ENCODE results near the gene KCTD16.

Gene KCTD16

GRCh38 chr5:144167998-144168397 is 2.7 kb upstream of the KCTD16 start:
- no peak for DNase-seq

DNA sequence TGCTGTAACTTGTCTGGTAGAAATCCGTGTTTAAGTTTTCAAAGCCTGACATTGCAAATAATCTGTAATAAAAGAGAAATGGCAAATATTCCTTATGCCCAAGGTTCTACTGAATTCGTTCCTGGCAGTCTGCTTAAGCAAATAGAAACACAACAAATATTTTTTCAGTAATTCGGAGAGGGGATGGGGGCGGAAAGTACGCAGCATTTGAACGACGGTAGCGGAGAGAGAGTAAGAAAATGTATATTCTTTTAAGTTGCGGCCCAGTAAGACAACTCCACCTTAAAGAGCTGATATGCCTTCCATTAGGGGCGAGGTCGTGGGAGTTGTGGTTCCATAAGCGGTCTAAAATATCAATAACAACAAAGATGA is 783 bp upstream of the KCTD16 start:
- DNase-seq: no peak

- no peak for DNase-seq
These were observed 3.1 kb downstream of the KCTD16 start for GRCh38 chr5:144173766-144174165.

DNA sequence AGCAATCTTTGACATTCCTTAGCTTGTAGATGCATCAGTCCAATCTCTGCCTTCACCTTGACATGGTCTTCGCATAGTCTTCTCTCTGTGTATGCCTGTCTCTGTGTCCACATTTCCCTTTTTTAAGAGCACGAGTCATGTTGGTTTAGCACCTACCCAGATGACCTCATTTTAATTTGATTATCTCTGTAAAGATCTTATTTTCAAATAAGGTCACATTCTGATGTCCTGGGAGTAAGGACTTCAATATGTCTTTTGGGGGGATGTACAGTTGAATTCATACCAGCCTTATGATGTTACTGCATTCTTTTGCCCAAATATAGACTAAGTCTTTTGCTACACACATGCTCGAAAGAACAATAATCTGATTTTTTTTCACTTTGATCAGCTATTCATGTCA is 6.9 kb downstream of the KCTD16 start:
- DNase-seq: no peak

GRCh38 chr5:144179226-144179625 is 8.6 kb downstream of the KCTD16 start:
- DNase-seq: no peak

GRCh38 chr5:144183254-144183889 is 12.7 kb downstream of the KCTD16 start:
- no peak for DNase-seq

DNA sequence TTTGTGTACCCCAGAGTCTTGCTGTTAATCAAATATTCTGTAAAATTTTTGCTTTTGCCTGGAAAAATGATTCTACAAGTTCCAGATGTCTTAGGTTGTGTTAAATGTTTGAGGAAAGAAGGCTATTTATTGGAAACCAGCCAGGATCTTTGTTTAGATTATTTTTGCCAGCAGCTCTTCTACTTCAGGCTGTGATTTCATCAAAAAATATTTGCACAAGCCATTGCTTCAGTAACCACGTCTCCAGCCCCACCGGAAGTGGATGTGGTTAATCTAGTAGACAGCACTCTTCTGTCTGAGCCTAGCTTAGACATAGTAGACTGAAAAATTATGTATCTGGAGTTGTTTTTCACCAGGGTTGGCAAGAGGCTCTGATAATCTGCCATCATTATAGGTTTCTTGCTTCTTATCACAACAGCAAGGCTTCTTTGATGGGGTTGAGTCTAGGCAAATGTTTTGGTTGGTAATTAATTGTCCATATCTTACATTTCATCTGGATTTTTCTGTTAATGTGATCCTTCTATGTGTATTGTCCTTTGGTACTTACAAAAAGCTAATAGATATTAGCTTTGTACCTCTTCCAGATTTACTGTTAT is 17.1 kb downstream of the KCTD16 start:
- peak; percentile 64 for DNase-seq

DNA sequence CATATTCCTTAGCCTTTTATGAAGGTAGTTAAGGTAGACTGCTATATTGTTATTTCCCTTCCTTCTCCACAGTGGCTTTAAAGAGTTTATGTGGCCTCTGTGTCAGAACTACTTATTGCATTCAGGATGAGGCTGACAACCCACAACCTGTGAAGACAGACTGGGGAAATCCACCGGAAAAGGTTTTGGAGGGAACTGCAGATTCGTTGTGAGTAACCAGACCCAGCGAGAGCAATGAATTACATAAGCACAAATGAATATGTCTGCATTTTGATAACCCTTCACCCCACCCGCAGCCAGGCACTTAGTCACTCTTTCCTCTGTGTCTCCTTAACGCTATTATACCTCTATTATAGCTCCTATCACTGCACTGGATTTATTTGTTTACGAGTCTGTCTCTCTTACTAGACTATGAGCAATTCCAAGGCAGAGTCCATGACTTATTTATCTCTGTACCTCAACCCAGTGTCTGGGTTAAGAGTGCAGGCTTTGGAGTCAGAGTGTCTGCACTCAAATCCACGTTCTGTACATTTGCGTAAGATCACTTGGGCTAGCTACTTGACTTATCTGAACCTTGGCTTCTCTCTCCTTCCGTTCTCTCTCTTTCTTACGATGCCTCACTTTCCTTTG is 19.2 kb downstream of the KCTD16 start:
- peak; percentile 68 for DNase-seq

- no peak for DNase-seq
These were observed 20.9 kb downstream of the KCTD16 start for GRCh38 chr5:144191531-144191930.

- DNase-seq: peak; percentile 38
These were observed 21.3 kb downstream of the KCTD16 start for GRCh38 chr5:144191998-144192397.

GRCh38 chr5:144192661-144193060 is 22.0 kb downstream of the KCTD16 start:
- DNase-seq: no peak

DNA sequence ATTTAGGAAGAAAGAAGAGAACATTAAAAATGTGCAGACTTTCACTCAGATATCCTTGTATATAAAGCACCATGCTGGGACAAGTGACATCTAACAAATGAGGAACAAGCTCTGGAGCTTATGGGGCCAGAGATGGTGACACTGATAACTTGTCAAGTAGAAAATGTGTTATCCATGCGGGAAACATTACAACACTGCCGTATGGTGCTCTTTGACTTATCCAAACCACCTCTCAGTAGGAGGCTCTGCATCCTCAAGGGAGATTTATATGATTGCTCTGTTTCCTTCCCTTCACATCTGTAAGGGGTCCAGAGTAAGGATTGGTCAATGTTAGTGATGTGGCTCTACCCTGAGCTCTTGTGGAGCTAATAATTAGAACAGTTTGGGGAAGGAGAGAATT is 23.5 kb downstream of the KCTD16 start:
- no peak for DNase-seq

- DNase-seq: no peak
These were observed 24.8 kb downstream of the KCTD16 start for GRCh38 chr5:144195448-144195847.

DNA sequence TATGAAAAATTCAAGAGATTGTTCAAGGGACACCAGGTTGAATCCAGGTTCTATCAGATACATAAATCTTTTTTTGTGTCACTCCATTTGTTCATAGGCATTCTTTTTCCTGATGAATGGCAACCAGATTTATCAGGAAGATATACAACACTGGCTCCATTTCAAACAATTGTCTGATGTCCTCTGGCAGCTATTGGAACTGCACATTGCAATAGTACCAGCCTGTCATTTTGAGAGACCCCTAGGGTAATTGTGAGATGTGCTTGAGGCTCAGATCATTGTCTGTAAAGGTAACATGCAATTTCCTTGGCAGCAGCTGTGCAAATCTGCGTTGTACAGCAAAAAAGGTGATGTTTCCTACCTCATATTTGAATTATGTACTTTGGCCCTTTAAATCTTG is 25.9 kb downstream of the KCTD16 start:
- DNase-seq: no peak

GRCh38 chr5:144198386-144198785 is 27.7 kb downstream of the KCTD16 start:
- no peak for DNase-seq

GRCh38 chr5:144201588-144201987 is 30.9 kb downstream of the KCTD16 start:
- no peak for DNase-seq

DNA sequence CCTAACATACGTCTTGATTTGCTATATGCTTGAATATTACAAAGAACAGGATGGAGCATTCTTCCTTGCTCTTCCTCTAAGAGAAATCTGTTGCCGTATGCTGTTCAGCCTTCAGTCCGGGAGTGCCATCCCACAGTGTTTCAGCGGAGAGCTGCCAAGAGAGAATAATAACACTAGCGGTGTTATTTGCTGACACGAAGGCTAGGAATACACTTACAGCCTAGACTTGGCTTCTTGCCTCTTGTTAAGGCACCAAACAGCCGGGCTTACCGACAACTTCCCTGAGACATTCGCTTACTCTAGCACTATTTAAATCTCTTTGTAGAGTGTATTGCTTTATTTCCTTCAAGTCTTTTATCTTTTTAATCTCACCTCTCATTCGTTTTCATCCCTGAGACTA is 31.4 kb downstream of the KCTD16 start:
- DNase-seq: no peak

DNA sequence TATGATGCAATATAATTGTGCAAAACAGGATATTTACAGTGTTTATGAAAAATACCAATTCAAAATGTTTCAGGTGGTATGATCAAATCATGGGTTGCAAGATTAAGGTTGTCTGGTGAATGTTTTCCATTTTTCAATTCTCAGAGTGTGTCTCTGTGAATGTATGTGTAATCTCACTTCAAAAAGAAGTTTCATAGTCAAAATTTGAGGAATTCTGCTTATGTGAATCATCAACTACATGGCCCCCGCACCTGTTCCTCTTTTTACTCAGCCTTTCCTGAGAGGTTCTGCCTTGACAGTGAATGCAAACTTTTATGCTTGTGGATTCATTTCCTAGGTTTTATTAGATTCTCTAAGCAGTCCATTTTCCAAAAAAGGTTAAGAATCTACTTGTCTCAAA is 32.1 kb downstream of the KCTD16 start:
- DNase-seq: no peak

GRCh38 chr5:144203750-144204596 is 33.3 kb downstream of the KCTD16 start:
- peak; percentile 27 for DNase-seq

- no peak for DNase-seq
These were observed 34.5 kb downstream of the KCTD16 start for GRCh38 chr5:144205141-144205551.

DNA sequence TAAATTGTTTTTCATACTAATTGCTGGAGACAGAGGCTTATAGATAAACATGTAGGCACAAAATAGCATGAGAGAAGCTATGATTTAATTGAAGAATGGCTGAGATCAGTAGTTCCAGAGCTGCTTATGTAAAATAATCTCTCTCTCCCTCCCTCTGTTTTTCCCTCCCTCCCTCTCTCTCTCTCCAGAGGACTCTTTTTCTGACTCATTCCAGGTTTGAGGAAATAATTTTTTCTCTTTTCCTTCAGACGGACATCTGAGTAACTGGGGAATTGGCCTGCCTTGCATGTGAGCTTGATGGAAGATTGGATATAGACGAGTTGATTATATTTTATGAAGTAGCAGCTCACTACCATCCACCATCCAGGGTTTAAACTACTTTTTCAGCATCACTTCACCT is 35.5 kb downstream of the KCTD16 start:
- no peak for DNase-seq

- no peak for DNase-seq
These were observed 37.3 kb downstream of the KCTD16 start for GRCh38 chr5:144207875-144208444.

DNA sequence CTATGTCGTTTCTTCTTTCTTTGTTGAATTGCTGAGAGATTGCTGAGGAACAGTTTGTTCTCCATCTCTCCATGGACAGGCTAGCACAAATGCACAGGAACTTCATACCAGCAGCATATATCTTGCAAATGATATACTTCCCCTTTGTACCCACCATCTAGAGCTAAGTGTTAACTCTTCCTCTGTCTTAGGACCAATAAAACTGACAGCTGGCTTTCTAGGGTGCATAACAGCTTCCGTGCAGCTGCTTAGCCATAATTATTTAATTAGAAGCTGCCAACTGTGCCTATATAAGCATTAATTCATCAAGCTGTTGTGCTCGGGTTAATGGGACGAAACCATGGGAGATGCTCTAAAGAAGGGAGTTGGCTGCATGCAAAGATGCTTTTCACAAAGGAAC is 38.7 kb downstream of the KCTD16 start:
- no peak for DNase-seq

Measured in activated T-cell treated with anti-CD3 and anti-CD28 coated beads for 4 hours (primary cell).